HG03095 (cell line): ENCODE measurements around the gene ANO1.

Source experiments
- ATAC-seq: cut with Tn5 transposase; IDR thresholded peaks from one replicate; pipeline ENCODE4 v1.9.1; 2021; ENCODE audit warnings: moderate library complexity; ENCODE audit not compliant: unreplicated experiment

The ANO1 gene

GRCh38 chr11:70158201-70158600 lies 80.1 kb downstream of the ANO1 start:
- ATAC-seq, result no peak

GRCh38 chr11:70158757-70159389 lies 80.8 kb downstream of the ANO1 start:
- no peak for ATAC-seq

- ATAC-seq, result no peak
These were observed 81.8 kb downstream of the ANO1 start for GRCh38 chr11:70159627-70160570.

- no peak for ATAC-seq
These were observed 83.0 kb downstream of the ANO1 start for GRCh38 chr11:70161043-70161625.

- no peak for ATAC-seq
These were observed 86.6 kb downstream of the ANO1 start for GRCh38 chr11:70164705-70165104.

GRCh38 chr11:70167120-70167519 lies 89.0 kb downstream of the ANO1 start:
- no peak for ATAC-seq

GRCh38 chr11:70167723-70168404 lies 89.7 kb downstream of the ANO1 start:
- ATAC-seq, result no peak

- no peak for ATAC-seq
These were observed 90.3 kb downstream of the ANO1 start for GRCh38 chr11:70168405-70168754.

- ATAC-seq, result no peak
These were observed 91.0 kb downstream of the ANO1 start for GRCh38 chr11:70169127-70169526.

- no peak for ATAC-seq
These were observed 91.5 kb downstream of the ANO1 start for GRCh38 chr11:70169632-70170031.

GRCh38 chr11:70170596-70171210 lies 92.6 kb downstream of the ANO1 start:
- no peak for ATAC-seq

GRCh38 chr11:70173018-70173417 lies 94.9 kb downstream of the ANO1 start:
- ATAC-seq, result no peak

- ATAC-seq, result no peak
These were observed 96.6 kb downstream of the ANO1 start for GRCh38 chr11:70174547-70175235.

GRCh38 chr11:70175236-70175698 lies 97.2 kb downstream of the ANO1 start:
- no peak for ATAC-seq

- ATAC-seq, result no peak
These were observed 99.0 kb downstream of the ANO1 start for GRCh38 chr11:70176940-70177689.

GRCh38 chr11:70180906-70181305 lies 102.8 kb downstream of the ANO1 start:
- no peak for ATAC-seq

GRCh38 chr11:70182266-70182665 lies 104.1 kb downstream of the ANO1 start:
- ATAC-seq, result no peak

GRCh38 chr11:70183032-70183431 lies 104.9 kb downstream of the ANO1 start:
- ATAC-seq, result no peak

- ATAC-seq, result no peak
These were observed 105.5 kb downstream of the ANO1 start for GRCh38 chr11:70183483-70184176.
